A673 (cell line): ENCODE data around the gene CCDC27. TPM values are rescaled to one million over a fixed set of nuclear protein-coding genes. Genes with fewer than 3 reads are reported as not detected.

Experiments
- BruUV-seq: library from RNA; stranded (reverse); fragments of 400-500 nt; replicated peaks from 2 replicates; lab custom pipeline; 2021; lab: Mats Ljungman, UMichigan
- CTCF ChIA-PET: fragments of 300-600 bp; sonication (Branson Sonifier 250); formaldehyde crosslinking; loops from one replicate; lab custom pipeline; 2022; ENCODE audit warnings: antibody characterized with exemption; lab: Charles Lee
- POLR2A ChIA-PET: fragments of 300-600 bp; sonication (Branson Sonifier 250); formaldehyde crosslinking; loops from one replicate; lab custom pipeline; 2022; ENCODE audit warnings: antibody characterized with exemption; ENCODE audit not compliant: low non-redundant PET; lab: Charles Lee
- DNase-seq: peaks from one replicate; pipeline ENCODE4 v3.0.0-alpha.2; 2015; ENCODE audit warnings: low spot score
- H3K27ac ChIP-seq: fragments of 200-600 bp; sonication (generic); 2 replicates; pipeline ENCODE4 v1.5.1; 2016; ENCODE audit warnings: mixed run types, low read depth, mild to moderate bottlenecking, mixed read lengths, antibody characterized with exemption, low read length; ENCODE audit not compliant: poor library complexity, severe bottlenecking
- H3K27me3 ChIP-seq: fragments of 200-600 bp; sonication (generic); replicated peaks from 2 replicates; pipeline ENCODE4 v1.6.1; 2017; ENCODE audit warnings: mixed run types, low read depth, mild to moderate bottlenecking, mixed read lengths, antibody characterized with exemption, low read length; ENCODE audit not compliant: insufficient read depth, poor library complexity
- H3K36me3 ChIP-seq: fragments of 200-600 bp; sonication (generic); 2 replicates; pipeline ENCODE4 v1.6.1; 2016; ENCODE audit warnings: mixed run types, mild to moderate bottlenecking, mixed read lengths, antibody characterized with exemption, low read length; ENCODE audit not compliant: insufficient read depth, poor library complexity, severe bottlenecking
- H3K4me1 ChIP-seq: fragments of 200-600 bp; sonication (generic); 2 replicates; pipeline ENCODE4 v1.6.1; 2017; ENCODE audit warnings: mixed run types, mild to moderate bottlenecking, mixed read lengths, antibody characterized with exemption, low read length; ENCODE audit not compliant: insufficient read depth, poor library complexity, severe bottlenecking
- H3K4me3 ChIP-seq: fragments of 200-600 bp; sonication (generic); 2 replicates; pipeline ENCODE4 v1.5.1; 2016; ENCODE audit warnings: low read depth, mixed run types, mild to moderate bottlenecking, mixed read lengths, low read length; ENCODE audit not compliant: poor library complexity, severe bottlenecking
- H3K9me3 ChIP-seq: fragments of 200-600 bp; sonication (generic); 2 replicates; pipeline ENCODE4 v1.6.1; 2016; ENCODE audit warnings: mixed run types, low read depth, mild to moderate bottlenecking, mixed read lengths, antibody characterized with exemption, low read length; ENCODE audit not compliant: poor library complexity, severe bottlenecking
- EZH2 ChIP-seq: fragments of 200-600 bp; sonication (generic); IDR thresholded peaks from 2 replicates; pipeline ENCODE4 v1.6.1; 2017; ENCODE audit warnings: borderline replicate concordance, low read depth, mild to moderate bottlenecking, mixed read lengths, antibody characterized with exemption, low read length; ENCODE audit not compliant: poor library complexity, severe bottlenecking
- intact Hi-C: fragments of 100-400 bp; cut with micrococcal nuclease; formaldehyde crosslinking; loops from one replicate; pipeline ENCODE4 v1.10.0; 2022; ENCODE audit not compliant: unreplicated experiment
- total RNA-seq: library from RNA; stranded (reverse); gene quantifications from 2 replicates; pipeline ENCODE4 v1.2.3, GENCODE V29; 2021
- TF ChIP-seq, protein P1 (sequence below): fragments of 300-800, 200-600 bp; sonication (generic); conservative IDR thresholded peaks from 2 replicates; pipeline ENCODE4 v1.5.1; 2017; ENCODE audit warnings: low read depth, mild to moderate bottlenecking, antibody characterized with exemption, low read length, moderate library complexity, mixed read lengths

CCDC27 gene
- total RNA-seq, 1 experiment from 2014 or later = not detected

DNA sequence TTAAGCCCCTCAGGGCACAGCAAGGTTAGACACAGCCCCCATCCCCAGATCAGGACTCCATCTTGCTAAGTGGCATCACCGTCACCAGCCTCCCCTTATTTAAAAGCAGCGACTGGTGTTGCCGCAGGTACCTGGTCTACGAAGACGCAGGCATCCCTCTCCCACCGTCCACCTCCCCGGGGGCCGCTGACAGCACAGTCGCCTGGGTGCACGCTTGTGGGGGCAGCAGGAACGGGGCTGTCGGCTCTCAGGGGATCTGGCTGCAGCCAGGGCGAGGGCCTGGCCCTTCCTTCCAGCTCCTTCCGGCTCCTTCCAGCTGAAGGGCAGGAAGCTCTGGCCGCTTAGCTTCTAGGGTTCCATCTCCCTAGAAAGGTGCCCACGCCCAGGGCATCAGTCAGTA is 17.6 kb upstream of the CCDC27 start:
- Histone ChIP-seq H3K36me3 (peaks cover 9% of the 10 kb centered on the region), H3K4me1 (no peaks in the 10 kb centered on the region), H3K27me3 (no peaks in the 10 kb centered on the region), H3K4me3 (no peak overlapping the region), H3K9me3 (no peaks in the 10 kb centered on the region), H3K27ac (no peak overlapping the region)
- ChIA-PET POLR2A (no interaction called here), CTCF (interaction anchor here (0.9 kb wide), 1 partner anchor 10 kb away, joined by 3 read pairs; no protein-coding TSS in a partner anchor)
- BruUV-seq = no TSS peak
- intact Hi-C loops = no loop called here
- no peak for TF ChIP-seq EZH2
- TF ChIP-seq, protein P1, sequence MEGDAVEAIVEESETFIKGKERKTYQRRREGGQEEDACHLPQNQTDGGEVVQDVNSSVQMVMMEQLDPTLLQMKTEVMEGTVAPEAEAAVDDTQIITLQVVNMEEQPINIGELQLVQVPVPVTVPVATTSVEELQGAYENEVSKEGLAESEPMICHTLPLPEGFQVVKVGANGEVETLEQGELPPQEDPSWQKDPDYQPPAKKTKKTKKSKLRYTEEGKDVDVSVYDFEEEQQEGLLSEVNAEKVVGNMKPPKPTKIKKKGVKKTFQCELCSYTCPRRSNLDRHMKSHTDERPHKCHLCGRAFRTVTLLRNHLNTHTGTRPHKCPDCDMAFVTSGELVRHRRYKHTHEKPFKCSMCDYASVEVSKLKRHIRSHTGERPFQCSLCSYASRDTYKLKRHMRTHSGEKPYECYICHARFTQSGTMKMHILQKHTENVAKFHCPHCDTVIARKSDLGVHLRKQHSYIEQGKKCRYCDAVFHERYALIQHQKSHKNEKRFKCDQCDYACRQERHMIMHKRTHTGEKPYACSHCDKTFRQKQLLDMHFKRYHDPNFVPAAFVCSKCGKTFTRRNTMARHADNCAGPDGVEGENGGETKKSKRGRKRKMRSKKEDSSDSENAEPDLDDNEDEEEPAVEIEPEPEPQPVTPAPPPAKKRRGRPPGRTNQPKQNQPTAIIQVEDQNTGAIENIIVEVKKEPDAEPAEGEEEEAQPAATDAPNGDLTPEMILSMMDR = no peak
- DNase-seq = no peak

DNA sequence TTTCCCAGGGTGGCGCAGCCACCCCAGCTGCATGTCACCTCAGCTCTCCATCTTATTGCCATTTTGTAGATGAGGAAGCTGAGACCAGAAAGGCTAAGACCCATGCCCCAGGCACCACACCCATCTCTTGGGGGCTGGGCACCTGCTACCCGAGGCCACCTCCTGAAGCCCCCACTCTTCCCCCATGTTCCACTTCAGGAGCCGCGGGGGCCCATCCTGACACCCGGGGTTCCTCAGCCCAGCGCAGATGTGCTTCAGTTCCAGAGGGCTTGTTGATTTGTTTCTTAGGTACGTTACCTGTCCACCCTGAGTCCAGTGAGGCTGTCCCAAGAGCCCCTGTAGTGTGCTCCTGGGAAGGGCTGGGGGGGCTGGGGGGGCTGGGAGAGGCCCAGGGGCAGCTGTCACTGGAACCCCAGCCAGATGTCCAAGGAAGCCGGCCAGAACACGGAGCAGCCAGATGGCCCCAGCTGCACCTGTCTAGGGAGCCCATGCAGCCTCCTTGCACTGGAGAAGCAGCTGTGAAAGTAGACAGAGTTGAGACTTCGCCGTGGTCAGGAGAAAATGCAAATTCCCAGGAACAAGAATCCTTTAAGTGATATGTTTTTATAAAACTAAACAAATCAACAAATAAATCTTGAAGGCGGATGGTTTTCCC is 17.1 kb upstream of the CCDC27 start:
- Histone ChIP-seq H3K27ac (no peak overlapping the region), H3K27me3 (no peaks in the 10 kb centered on the region), H3K36me3 (peaks cover 12% of the 10 kb centered on the region), H3K4me1 (no peaks in the 10 kb centered on the region), H3K9me3 (no peaks in the 10 kb centered on the region), H3K4me3 (no peak overlapping the region)
- CTCF ChIA-PET = interaction anchor here (0.9 kb wide), 1 partner anchor 11 kb away, joined by 3 read pairs; no protein-coding TSS in a partner anchor
- no peak for DNase-seq
- POLR2A ChIA-PET = interaction anchor here (0.7 kb wide), 1 partner anchor 114 kb away, joined by 3 read pairs; no protein-coding TSS in a partner anchor
- no TSS peak for BruUV-seq
- TF ChIP-seq EZH2 = no peak
- TF ChIP-seq, protein P1 = no peak
- intact Hi-C loops = no loop called here

DNA sequence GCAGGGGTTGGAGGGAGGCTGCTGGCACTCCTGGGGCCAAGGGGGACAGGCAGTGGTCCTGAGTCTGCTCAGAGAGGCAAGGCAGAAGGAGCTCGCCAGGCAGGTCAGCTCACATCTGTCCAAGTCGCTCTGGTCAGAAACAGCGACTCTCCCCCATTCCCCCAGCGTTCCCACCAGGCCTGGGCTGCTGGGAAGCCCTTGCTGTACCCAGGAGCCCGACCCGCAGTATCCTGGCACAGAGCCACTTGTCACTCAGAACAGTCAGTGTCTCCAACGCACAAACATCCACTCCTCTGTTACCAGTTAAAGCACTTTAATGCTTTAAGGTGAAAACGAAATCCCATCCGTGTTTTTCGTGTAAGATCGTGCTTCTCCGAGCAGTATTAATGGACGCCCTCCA is 16.6 kb upstream of the CCDC27 start:
- intact Hi-C loops = no loop called here

More for the DNA sequence above, 16.6 kb upstream of the CCDC27 start:
- no peaks in the 10 kb centered on the region for H3K27me3 ChIP-seq
- TF ChIP-seq, protein P1 = no peak
- TF ChIP-seq EZH2 = no peak
- H3K4me1 ChIP-seq = no peaks in the 10 kb centered on the region
- H3K27ac ChIP-seq = no peak overlapping the region
- DNase-seq = no peak
- no TSS peak for BruUV-seq
- H3K36me3 ChIP-seq = peaks cover 14% of the 10 kb centered on the region
- H3K4me3 ChIP-seq = no peak overlapping the region
- ChIA-PET POLR2A (interaction anchor here (0.7 kb wide), 1 partner anchor 114 kb away, joined by 3 read pairs; no protein-coding TSS in a partner anchor), CTCF (no interaction called here)
- no peaks in the 10 kb centered on the region for H3K9me3 ChIP-seq
